Right ventricle myocardium inferior (tissue), 1 donor: Measurements from ENCODE around the gene CCNY. TPM values are rescaled to one million over a fixed set of nuclear protein-coding genes. Genes with fewer than 3 reads are reported as not detected.

Experiments
- ATAC-seq: fragments of 200-7000 bp; cut with Tn5 transposase; one replicate; pipeline ENCODE4 v1.9.1; 2020; ENCODE audit warnings: mild to moderate bottlenecking, moderate library complexity
- DNase-seq: peaks from one replicate; pipeline ENCODE4 v3.0.0; 2021; ENCODE audit errors: missing footprints
- intact Hi-C: fragments of 100-400 bp; cut with DNase I; formaldehyde crosslinking; loops from one replicate; pipeline ENCODE4 v1.11.0; 2022
- total RNA-seq: library from RNA; stranded (reverse); fragmentation: NEBNext Ultra II Directional; extraction: Animal tissue kit (Norgen Biotek cat#: 25700); gene quantifications from one replicate; pipeline ENCODE4 v1.2.1, GENCODE V29; 2021
- donor health status: DM: no; HTN: yes; CAD: no; lungs with severe emphysema.

The CCNY gene
- total RNA-seq, 1 donor from 2014 or later, result 91.8 TPM

- DNase-seq, result no peak
- intact Hi-C loops, result no loop called here
- ATAC-seq, result no peak
These were observed 268.9 kb downstream of the CCNY start, which contains the start of gene GJD4 for GRCh38 chr10:35605191-35605590. Gene GJD4 (plus strand): TSS chr10:35605341. CDS start chr10:35605568, 227 bp downstream.

GRCh38 chr10:35606430-35606829 is 270.1 kb downstream of the CCNY start:
- ATAC-seq, result no peak
- intact Hi-C loops, result no loop called here
- DNase-seq, result no peak

- ATAC-seq, result no peak
- intact Hi-C loops, result loop anchor here (1.0 kb wide), 1 partner anchor 19 kb away; no protein-coding TSS in a partner anchor
- DNase-seq, result no peak
These were observed 271.4 kb downstream of the CCNY start for GRCh38 chr10:35607475-35608327.

GRCh38 chr10:35608328-35608672 is 272.0 kb downstream of the CCNY start:
- ATAC-seq (no peak), DNase-seq (no peak)
- intact Hi-C loops, result loop anchor here (1.0 kb wide), 1 partner anchor 20 kb away; no protein-coding TSS in a partner anchor

GRCh38 chr10:35611750-35612149 is 275.4 kb downstream of the CCNY start:
- DNase-seq (no peak), ATAC-seq (no peak)
- intact Hi-C loops, result no loop called here

GRCh38 chr10:35612385-35613106 is 276.2 kb downstream of the CCNY start:
- intact Hi-C loops, result no loop called here
- no peak for ATAC-seq
- no peak for DNase-seq

- intact Hi-C loops, result no loop called here
- ATAC-seq, result no peak
These were observed 276.8 kb downstream of the CCNY start for GRCh38 chr10:35613107-35613440.

GRCh38 chr10:35613597-35614226 is 277.4 kb downstream of the CCNY start:
- ATAC-seq (no peak), DNase-seq (no peak)
- intact Hi-C loops, result no loop called here

More at GRCh38 chr10:35613107-35613440, 276.8 kb downstream of the CCNY start:
- DNase-seq, result no peak

- intact Hi-C loops, result no loop called here
- DNase-seq (no peak), ATAC-seq (no peak)
These were observed 278.0 kb downstream of the CCNY start for GRCh38 chr10:35614312-35614711.

Other genes with a start within 250 kb of the CCNY start
- 39.6 TPM for gene CUL2, start 246.2 kb upstream of the CCNY start, total RNA-seq
- 63.7 TPM for gene CREM, start 209.7 kb upstream of the CCNY start, total RNA-seq